Neural cell (in vitro differentiated cells): Measurements from ENCODE around the gene TEX22. TPM values are rescaled to one million over a fixed set of nuclear protein-coding genes. Genes with fewer than 3 reads are reported as not detected.

ENCODE experiments used
- H2AFZ ChIP-seq: fragments of 200-600, 300-800 bp; sonication (generic), shearing (Covaris generic); 2 replicates; pipeline ENCODE4 v1.6.0; 2014; ENCODE audit warnings: low read depth, mild to moderate bottlenecking, antibody characterized with exemption, low read length, moderate library complexity
- H3F3A ChIP-seq: fragments of 200-600 bp; shearing (Covaris generic); 2 replicates; pipeline ENCODE4 v1.6.1; 2016; ENCODE audit warnings: mild to moderate bottlenecking, moderate library complexity, mixed read lengths, antibody characterized with exemption, low read length; ENCODE audit not compliant: insufficient read depth, poor library complexity, severe bottlenecking
- H3K27ac ChIP-seq: fragments of 200-600, 300-800 bp; sonication (generic), shearing (Covaris generic); 2 replicates; pipeline ENCODE4 v1.5.1; 2014; ENCODE audit warnings: mild to moderate bottlenecking, low read length, moderate library complexity
- H3K27me3 ChIP-seq: fragments of 300-800, 200-600 bp; sonication (generic), shearing (Covaris generic); 2 replicates; pipeline ENCODE4 v1.6.0; 2014; ENCODE audit warnings: mild to moderate bottlenecking, low read depth, low read length, moderate library complexity; ENCODE audit not compliant: insufficient read depth
- H3K36me3 ChIP-seq: fragments of 300-800, 200-600 bp; sonication (generic), shearing (Covaris generic); 2 replicates; pipeline ENCODE4 v1.5.1; 2014; ENCODE audit warnings: mild to moderate bottlenecking, antibody characterized with exemption, low read length, moderate library complexity; ENCODE audit not compliant: insufficient read depth
- H3K4me2 ChIP-seq: fragments of 300-800, 200-600 bp; sonication (generic), shearing (Covaris generic); 2 replicates; pipeline ENCODE4 v1.6.0; 2014; ENCODE audit warnings: mild to moderate bottlenecking, low read length
- H3K4me3 ChIP-seq: fragments of 300-800, 200-600 bp; sonication (generic), shearing (Covaris generic); 2 replicates; pipeline ENCODE4 v1.5.1; 2014; ENCODE audit warnings: mild to moderate bottlenecking, low read length, moderate library complexity
- H3K79me2 ChIP-seq: fragments of 200-600 bp; shearing (Covaris generic); replicated peaks from 2 replicates; pipeline ENCODE4 v1.6.0; 2014; ENCODE audit warnings: mild to moderate bottlenecking, low read length, moderate library complexity; ENCODE audit not compliant: insufficient read depth
- H3K9ac ChIP-seq: fragments of 300-800, 200-600 bp; sonication (generic), shearing (Covaris generic); 2 replicates; pipeline ENCODE4 v1.6.1; 2016; ENCODE audit warnings: mild to moderate bottlenecking, low read length, mixed read lengths
- H3K9me2 ChIP-seq: fragments of 200-600 bp; shearing (Covaris generic); 2 replicates; pipeline ENCODE4 v1.6.1; 2016; ENCODE audit warnings: mild to moderate bottlenecking, low read length, mixed read lengths; ENCODE audit not compliant: insufficient read depth
- H3K9me3 ChIP-seq: fragments of 200-600, 300-800 bp; sonication (generic), shearing (Covaris generic); 2 replicates; pipeline ENCODE4 v1.6.1; 2016; ENCODE audit warnings: mild to moderate bottlenecking, mixed run types, low read length, moderate library complexity, mixed read lengths
- H4K20me1 ChIP-seq: fragments of 200-600 bp; shearing (Covaris generic); 2 replicates; pipeline ENCODE4 v1.6.1; 2016; ENCODE audit warnings: mild to moderate bottlenecking, mixed run types; ENCODE audit not compliant: insufficient read depth
- CTCF ChIP-seq: fragments of 450-650 bp; IDR thresholded peaks from 2 replicates; pipeline ENCODE4 v1.5.1; 2014; ENCODE audit warnings: antibody characterized with exemption, mild to moderate bottlenecking, moderate library complexity; ENCODE audit not compliant: poor library complexity, severe bottlenecking
- EP300 ChIP-seq: fragments of 450-650 bp; conservative IDR thresholded peaks from 2 replicates; pipeline ENCODE4 v1.6.1; 2014; ENCODE audit warnings: antibody characterized with exemption, mild to moderate bottlenecking, moderate library complexity; ENCODE audit not compliant: poor library complexity, severe bottlenecking
- EZH2 ChIP-seq: fragments of 200-600, 300-800 bp; shearing (Covaris generic), sonication (generic); IDR thresholded peaks from 2 replicates; pipeline ENCODE4 v1.6.1; 2014; ENCODE audit warnings: antibody characterized with exemption, low read length, borderline replicate concordance, mild to moderate bottlenecking; ENCODE audit not compliant: insufficient read depth, poor library complexity, severe bottlenecking
- MXI1 ChIP-seq: fragments of 450-650 bp; conservative IDR thresholded peaks from 2 replicates; pipeline ENCODE4 v1.6.1; 2014; ENCODE audit warnings: antibody characterized with exemption, mild to moderate bottlenecking; ENCODE audit not compliant: poor library complexity, severe bottlenecking
- POLR2AphosphoS5 ChIP-seq: IDR thresholded peaks from 2 replicates; pipeline ENCODE4 v1.6.1; 2012
- RAD21 ChIP-seq: fragments of 450-650 bp; conservative IDR thresholded peaks from 2 replicates; pipeline ENCODE4 v1.6.1; 2014; ENCODE audit warnings: antibody characterized with exemption, mild to moderate bottlenecking, moderate library complexity
- SMC3 ChIP-seq: fragments of 450-650 bp; conservative IDR thresholded peaks from 2 replicates; pipeline ENCODE4 v1.6.1; 2014; ENCODE audit warnings: antibody characterized with exemption, mild to moderate bottlenecking, moderate library complexity; ENCODE audit not compliant: poor library complexity
- TAF1 ChIP-seq: IDR thresholded peaks from 2 replicates; pipeline ENCODE4 v1.6.1; 2012; ENCODE audit warnings: low read depth
- polyA plus RNA-seq: library from polyadenylated mRNA; depleted of rRNA; stranded (reverse); fragments of >200 nt; gene quantifications from 2 replicates; pipeline ENCODE4 v1.2.3, GENCODE V29; 2014
- TF ChIP-seq, protein P1 (sequence below): IDR thresholded peaks from 2 replicates; pipeline ENCODE4 v1.6.1; 2012; ENCODE audit warnings: borderline replicate concordance

Gene TEX22
- polyA plus RNA-seq, 1 donor from 2014 or later = 0.22 TPM

- Histone ChIP-seq H3K27ac (peak overlapping the region; percentile 31), H4K20me1 (no peaks in the 10 kb centered on the region), H3K36me3 (no peaks in the 10 kb centered on the region)
These were observed 22.8 kb downstream of the TEX22 start for GRCh38 chr14:105420974-105421674.

GRCh38 chr14:105421723-105422615 is 23.6 kb downstream of the TEX22 start:
- no peaks in the 10 kb centered on the region for H3K9me2 ChIP-seq
- no peaks in the 10 kb centered on the region for H3K9me3 ChIP-seq
- peaks cover 4% of the 10 kb centered on the region for H3F3A ChIP-seq
- no peaks in the 10 kb centered on the region for H4K20me1 ChIP-seq
- H3K4me3 ChIP-seq = peak overlapping the region; percentile 86
- H3K9ac ChIP-seq = peak overlapping the region; percentile 72
- H3K79me2 ChIP-seq = peaks cover 39% of the 10 kb centered on the region
- no peak overlapping the region for H3K4me2 ChIP-seq
- H3K27ac ChIP-seq = no peak overlapping the region
- TF ChIP-seq EP300 (no peak), TAF1 (no peak), POLR2AphosphoS5 (no peak), RAD21 (no peak)
- H3K36me3 ChIP-seq = no peaks in the 10 kb centered on the region
- no peaks in the 10 kb centered on the region for H3K27me3 ChIP-seq
- no peak overlapping the region for H2AFZ ChIP-seq

More at GRCh38 chr14:105420974-105421674, 22.8 kb downstream of the TEX22 start:
- peak overlapping the region; percentile 94 for H3K4me2 ChIP-seq
- no peak for TF ChIP-seq TAF1
- no peak for TF ChIP-seq CTCF
- TF ChIP-seq RAD21 = no peak
- TF ChIP-seq SMC3 = no peak
- no peak for TF ChIP-seq MXI1
- TF ChIP-seq EP300 = no peak
- TF ChIP-seq POLR2AphosphoS5 = no peak
- TF ChIP-seq, protein P1, sequence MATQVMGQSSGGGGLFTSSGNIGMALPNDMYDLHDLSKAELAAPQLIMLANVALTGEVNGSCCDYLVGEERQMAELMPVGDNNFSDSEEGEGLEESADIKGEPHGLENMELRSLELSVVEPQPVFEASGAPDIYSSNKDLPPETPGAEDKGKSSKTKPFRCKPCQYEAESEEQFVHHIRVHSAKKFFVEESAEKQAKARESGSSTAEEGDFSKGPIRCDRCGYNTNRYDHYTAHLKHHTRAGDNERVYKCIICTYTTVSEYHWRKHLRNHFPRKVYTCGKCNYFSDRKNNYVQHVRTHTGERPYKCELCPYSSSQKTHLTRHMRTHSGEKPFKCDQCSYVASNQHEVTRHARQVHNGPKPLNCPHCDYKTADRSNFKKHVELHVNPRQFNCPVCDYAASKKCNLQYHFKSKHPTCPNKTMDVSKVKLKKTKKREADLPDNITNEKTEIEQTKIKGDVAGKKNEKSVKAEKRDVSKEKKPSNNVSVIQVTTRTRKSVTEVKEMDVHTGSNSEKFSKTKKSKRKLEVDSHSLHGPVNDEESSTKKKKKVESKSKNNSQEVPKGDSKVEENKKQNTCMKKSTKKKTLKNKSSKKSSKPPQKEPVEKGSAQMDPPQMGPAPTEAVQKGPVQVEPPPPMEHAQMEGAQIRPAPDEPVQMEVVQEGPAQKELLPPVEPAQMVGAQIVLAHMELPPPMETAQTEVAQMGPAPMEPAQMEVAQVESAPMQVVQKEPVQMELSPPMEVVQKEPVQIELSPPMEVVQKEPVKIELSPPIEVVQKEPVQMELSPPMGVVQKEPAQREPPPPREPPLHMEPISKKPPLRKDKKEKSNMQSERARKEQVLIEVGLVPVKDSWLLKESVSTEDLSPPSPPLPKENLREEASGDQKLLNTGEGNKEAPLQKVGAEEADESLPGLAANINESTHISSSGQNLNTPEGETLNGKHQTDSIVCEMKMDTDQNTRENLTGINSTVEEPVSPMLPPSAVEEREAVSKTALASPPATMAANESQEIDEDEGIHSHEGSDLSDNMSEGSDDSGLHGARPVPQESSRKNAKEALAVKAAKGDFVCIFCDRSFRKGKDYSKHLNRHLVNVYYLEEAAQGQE = no peak
- TF ChIP-seq EZH2 = no peak
- peaks cover 31% of the 10 kb centered on the region for H3K79me2 ChIP-seq
- no peaks in the 10 kb centered on the region for H3K9me3 ChIP-seq
- peak overlapping the region; percentile 86 for H3K4me3 ChIP-seq
- H3F3A ChIP-seq = peaks cover 4% of the 10 kb centered on the region
- no peak overlapping the region for H2AFZ ChIP-seq
- no peaks in the 10 kb centered on the region for H3K9me2 ChIP-seq
- peak overlapping the region; percentile 72 for H3K9ac ChIP-seq
- no peaks in the 10 kb centered on the region for H3K27me3 ChIP-seq
